ENCODE data around the gene FANCC.
A peak's percentile ranks its signal among the peaks of the same experiment; 100 is the strongest.

FANCC gene

DNA sequence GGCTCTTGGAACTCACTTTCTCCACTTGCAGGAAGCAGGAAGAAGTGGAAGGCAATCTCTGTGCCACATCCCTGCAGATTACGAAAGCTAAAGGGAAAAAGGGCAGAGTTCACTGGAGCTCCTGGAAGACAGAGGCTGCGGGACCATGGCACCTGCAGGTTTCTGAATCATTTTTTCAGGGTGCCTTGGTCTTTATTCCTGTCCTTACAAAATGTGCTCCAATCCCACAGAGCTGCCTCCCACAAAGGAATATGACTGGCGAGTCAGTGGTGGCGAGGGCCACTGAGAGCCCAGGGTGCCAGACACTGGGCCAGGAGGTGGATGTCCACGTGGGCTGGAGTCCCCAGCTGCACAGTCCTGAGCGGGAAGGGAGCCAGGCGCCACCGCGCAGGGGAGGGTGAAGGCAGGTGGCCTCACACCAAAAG lies 183.0 kb downstream of the FANCC start:
- no peak overlapping the region for H3K4me3 ChIP-seq (ENCODE audit: low read depth, low read length)
- TF ChIP-seq, protein P1, sequence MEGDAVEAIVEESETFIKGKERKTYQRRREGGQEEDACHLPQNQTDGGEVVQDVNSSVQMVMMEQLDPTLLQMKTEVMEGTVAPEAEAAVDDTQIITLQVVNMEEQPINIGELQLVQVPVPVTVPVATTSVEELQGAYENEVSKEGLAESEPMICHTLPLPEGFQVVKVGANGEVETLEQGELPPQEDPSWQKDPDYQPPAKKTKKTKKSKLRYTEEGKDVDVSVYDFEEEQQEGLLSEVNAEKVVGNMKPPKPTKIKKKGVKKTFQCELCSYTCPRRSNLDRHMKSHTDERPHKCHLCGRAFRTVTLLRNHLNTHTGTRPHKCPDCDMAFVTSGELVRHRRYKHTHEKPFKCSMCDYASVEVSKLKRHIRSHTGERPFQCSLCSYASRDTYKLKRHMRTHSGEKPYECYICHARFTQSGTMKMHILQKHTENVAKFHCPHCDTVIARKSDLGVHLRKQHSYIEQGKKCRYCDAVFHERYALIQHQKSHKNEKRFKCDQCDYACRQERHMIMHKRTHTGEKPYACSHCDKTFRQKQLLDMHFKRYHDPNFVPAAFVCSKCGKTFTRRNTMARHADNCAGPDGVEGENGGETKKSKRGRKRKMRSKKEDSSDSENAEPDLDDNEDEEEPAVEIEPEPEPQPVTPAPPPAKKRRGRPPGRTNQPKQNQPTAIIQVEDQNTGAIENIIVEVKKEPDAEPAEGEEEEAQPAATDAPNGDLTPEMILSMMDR (IDR thresholded peaks at IDR 0.05; ENCODE audit: low read depth, low read length), result no peak
- in situ Hi-C loops (cut with HindIII; ENCODE audit: low sequenced_read_pairs), result loop anchor here (25.0 kb wide), 1 partner anchor 447 kb away; no protein-coding TSS in a partner anchor
- no peak for DNase-seq (ENCODE audit: low read depth, low spot score)

DNA sequence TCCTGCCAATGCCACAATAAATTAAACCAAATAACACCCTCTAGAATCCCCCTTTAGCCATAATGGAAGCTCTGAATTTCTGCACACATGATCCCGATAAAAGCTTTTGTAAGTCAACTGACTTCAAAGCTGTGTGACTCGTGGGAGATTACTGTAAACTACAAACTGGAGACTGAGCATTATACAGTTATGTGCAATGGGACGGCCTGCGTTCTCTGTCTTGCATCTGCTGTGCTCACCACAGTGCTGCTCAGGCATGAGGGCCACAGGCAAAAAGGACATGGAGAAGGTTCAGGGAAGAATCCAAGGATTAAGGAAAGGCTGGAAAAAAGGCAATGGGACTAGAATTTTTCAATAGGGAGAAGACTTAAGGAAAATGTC lies 184.2 kb downstream of the FANCC start:
- no peak overlapping the region for H3K4me3 ChIP-seq (ENCODE audit: low read depth, low read length)
- TF ChIP-seq, protein P1 (IDR thresholded peaks at IDR 0.05; ENCODE audit: low read depth, low read length), result no peak
- no peak for DNase-seq (ENCODE audit: low read depth, low spot score)
- in situ Hi-C loops (cut with HindIII; ENCODE audit: low sequenced_read_pairs), result loop anchor here (25.0 kb wide), 1 partner anchor 446 kb away; no protein-coding TSS in a partner anchor

DNA sequence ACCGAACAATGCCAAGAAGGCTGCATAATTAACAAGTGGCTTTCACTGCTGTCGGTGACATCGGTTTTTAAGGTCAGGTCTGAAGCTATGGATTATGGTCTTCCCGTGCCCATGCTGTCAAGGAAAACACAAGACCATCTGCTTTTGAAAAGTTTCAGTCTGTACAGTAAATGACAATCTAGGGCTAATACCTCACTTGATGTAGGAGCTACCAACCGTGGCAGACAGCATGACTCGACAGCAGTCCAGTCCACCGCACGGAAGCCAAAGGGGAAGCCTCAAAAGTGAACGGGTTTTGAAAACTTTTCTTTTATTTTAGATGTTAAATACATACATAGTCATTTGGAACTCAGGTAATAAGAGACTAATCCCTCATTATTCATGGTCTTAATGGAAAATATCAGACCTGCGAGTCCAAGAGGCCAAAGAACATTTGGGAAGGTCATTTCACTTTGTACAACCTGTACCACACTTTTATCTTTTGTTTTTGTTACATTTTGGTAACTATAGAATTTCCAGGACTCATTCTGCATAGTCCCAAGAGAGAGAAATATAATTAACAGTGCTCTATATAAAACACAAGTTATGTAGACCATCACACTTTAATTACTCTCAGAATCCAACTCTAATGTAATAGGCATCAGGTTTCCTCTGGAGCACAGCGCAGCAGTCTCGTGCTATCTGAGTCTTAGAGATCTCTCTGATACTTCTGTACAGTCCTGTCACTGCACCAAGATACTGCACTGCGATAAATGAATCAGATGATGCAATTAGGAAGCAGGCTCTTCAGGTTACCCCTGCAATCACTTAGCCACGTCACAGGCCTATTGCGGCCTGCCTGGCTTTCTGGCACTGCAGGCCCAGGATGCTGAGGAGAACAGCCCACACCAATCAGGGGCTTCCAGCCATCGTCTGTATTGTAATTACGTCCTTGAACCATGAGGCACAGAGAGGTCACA lies 184.9 kb downstream of the FANCC start:
- in situ Hi-C loops (cut with HindIII; ENCODE audit: low sequenced_read_pairs), result loop anchor here (25.0 kb wide), 1 partner anchor 445 kb away; no protein-coding TSS in a partner anchor
- TF ChIP-seq, protein P1 (IDR thresholded peaks at IDR 0.05; ENCODE audit: low read depth, low read length), result no peak
- no peak overlapping the region for H3K4me3 ChIP-seq (ENCODE audit: low read depth, low read length)
- DNase-seq (ENCODE audit: low read depth, low spot score), result no peak

DNA sequence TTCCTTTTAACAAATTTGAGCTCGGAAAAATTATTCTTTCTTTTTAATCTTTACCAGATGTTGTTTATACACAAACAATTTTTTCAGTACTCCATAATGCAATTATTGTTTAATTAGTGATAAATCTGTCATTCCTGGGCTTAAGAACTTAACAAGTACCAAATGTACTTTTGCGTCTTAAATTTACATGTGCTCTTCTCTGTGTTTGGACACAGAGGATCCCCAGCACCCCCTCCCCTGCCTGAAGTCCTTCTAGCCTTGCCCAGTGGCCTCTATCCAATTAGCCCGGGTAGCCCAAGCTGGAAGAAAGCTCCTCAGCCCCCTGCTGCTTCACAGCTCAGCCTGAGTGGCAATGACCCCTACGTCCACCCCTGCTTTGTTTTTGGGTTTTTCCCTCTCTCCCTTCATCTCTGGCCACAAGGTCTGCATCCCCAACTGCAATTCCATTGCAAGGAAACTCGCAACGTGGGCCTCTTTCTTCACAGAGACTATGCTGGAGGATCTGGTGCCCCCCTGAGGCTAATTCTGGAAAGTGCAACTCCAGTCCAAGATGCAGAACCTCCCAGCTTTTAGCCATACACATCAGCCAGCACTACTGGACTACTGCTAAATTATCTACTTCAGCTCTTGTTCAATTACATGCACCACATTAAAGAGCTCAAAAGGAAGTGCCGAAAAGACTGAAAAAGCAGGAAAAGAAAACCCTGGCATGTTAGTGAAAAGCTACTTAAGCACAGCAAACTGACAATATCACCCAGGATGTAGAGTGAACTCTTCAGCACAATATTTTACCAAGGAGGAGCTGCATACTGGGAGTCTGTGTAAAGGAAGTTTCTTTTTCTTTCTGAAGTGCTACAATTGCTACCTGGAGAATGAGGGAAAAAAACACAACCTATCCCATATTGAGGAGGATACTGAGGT lies 186.2 kb downstream of the FANCC start:
- TF ChIP-seq, protein P1 (IDR thresholded peaks at IDR 0.05; ENCODE audit: low read depth, low read length), result peak; percentile 87
- DNase-seq (ENCODE audit: low read depth, low spot score), result peak; percentile 71
- in situ Hi-C loops (cut with HindIII; ENCODE audit: low sequenced_read_pairs), result loop anchor here (25.0 kb wide), 1 partner anchor 444 kb away; no protein-coding TSS in a partner anchor
- H3K4me3 ChIP-seq (ENCODE audit: low read depth, low read length), result no peak overlapping the region

DNA sequence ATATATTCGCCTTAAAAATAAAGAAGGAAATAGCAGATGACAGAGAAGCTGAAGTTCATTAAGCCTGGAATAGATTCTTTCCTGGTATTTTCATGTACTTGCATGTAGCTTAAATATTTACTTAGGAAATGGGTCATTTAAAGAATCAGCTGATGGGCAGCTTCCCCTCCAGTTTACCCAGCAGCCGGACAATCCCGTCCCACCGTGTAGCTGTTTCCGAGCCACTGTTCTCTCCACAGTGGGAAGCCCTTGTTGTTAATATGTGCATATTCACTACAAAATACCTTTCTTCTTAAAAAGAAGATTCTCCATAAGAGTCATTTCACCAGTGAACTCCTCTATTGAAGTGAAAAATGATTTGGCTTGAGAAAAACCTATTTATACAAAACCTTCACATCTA lies 187.0 kb downstream of the FANCC start:
- TF ChIP-seq, protein P1 (IDR thresholded peaks at IDR 0.05; ENCODE audit: low read depth, low read length), result no peak
- no peak overlapping the region for H3K4me3 ChIP-seq (ENCODE audit: low read depth, low read length)
- DNase-seq (ENCODE audit: low read depth, low spot score), result no peak
- in situ Hi-C loops (cut with HindIII; ENCODE audit: low sequenced_read_pairs), result loop anchor here (25.0 kb wide), 1 partner anchor 443 kb away; no protein-coding TSS in a partner anchor

Data from astrocyte of the spinal cord (primary cell).